Lower lobe of right lung (tissue), 2 donors: ENCODE results near the gene GSN. TPM values are rescaled to one million over a fixed set of nuclear protein-coding genes. Genes with fewer than 3 reads are reported as not detected.

Source experiments
- ATAC-seq, 2 donors: fragments of 200-7000 bp; cut with Tn5 transposase; one replicate each; pipeline ENCODE4 v1.9.1; 2020 to 2022; ENCODE audit warnings: mild to moderate bottlenecking in 2 of 2, moderate library complexity in 2 of 2
- DNase-seq: peaks from one replicate; pipeline ENCODE4 v3.0.0-alpha.2; 2020
- H3K27ac ChIP-seq: fragments of 200-600 bp; one replicate; pipeline ENCODE4 v1.8.0; 2022
- H3K27me3 ChIP-seq: fragments of 200-600 bp; one replicate; pipeline ENCODE4 v1.8.0; 2022; ENCODE audit warnings: low read depth
- H3K36me3 ChIP-seq: fragments of 200-600 bp; one replicate; pipeline ENCODE4 v1.8.0; 2022; ENCODE audit warnings: mild to moderate bottlenecking
- H3K4me1 ChIP-seq: fragments of 200-600 bp; one replicate; pipeline ENCODE4 v1.8.0; 2022
- H3K4me3 ChIP-seq: fragments of 200-600 bp; one replicate; pipeline ENCODE4 v1.8.0; 2022; ENCODE audit warnings: mild to moderate bottlenecking
- H3K9me3 ChIP-seq: fragments of 200-600 bp; one replicate; pipeline ENCODE4 v1.8.0; 2022
- intact Hi-C: fragments of 100-400 bp; cut with DNase I; formaldehyde crosslinking; loops from one replicate; pipeline ENCODE4 v1.11.0; 2022
- total RNA-seq: library from RNA; stranded (reverse); fragmentation: NEBNext Ultra II Directional; extraction: Animal tissue kit (Norgen Biotek cat#: 25700); gene quantifications from one replicate; pipeline ENCODE4 v1.2.1, GENCODE V29; 2021
- TF ChIP-seq, protein P1 (sequence below): fragments of 200-600 bp; IDR thresholded peaks from one replicate; pipeline ENCODE4 v1.8.0; 2022; ENCODE audit warnings: antibody characterized with exemption, mild to moderate bottlenecking
- donor health status: DM: no; HTN: yes; CAD: no; lungs with severe emphysema.

GSN gene
- total RNA-seq, 1 donor from 2014 or later: 388 TPM

DNA sequence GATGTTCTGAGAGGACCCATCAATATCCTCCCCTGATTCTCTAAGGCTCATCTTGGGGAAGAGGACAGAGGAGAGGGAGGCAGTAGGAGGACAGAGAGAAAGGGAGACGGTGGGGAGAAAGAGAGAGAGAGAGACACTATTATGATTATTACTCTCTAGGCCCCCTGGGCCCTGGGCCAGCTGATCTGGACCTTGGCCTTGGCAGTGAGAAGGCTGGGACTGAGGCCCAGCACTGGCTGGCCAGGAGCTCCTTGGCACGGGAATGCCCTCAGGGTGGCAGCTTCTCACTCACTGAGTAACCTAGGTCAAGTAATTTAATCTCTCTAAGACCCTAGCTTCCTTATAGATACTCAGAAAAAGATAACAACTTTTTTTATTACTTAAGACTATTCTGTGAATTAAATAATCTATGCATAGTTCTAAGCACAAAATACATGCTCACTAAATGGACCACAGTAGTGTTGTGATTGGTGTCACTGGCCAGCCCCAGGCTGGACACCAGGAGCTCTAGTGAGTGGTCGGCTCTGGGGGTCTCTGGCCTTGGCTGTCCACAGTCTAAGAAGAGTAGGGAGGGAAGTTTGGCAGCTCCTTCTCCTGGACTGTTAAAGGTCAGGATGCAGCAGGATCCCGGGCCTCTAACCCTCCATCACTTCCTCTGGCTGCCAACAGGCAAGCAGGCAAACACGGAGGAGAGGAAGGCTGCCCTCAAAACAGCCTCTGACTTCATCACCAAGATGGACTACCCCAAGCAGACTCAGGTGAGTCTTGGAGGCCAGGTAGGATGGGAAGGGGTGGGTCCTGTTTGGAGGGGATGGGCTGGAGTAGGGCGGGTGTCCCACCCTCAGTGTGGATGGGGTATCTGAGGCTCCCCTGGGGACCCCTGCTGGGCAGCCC, 50.0 kb downstream of the GSN start:
- Histone ChIP-seq H3K27me3 (no peaks in the 10 kb centered on the region), H3K36me3 (peaks cover 90% of the 10 kb centered on the region), H3K9me3 (no peaks in the 10 kb centered on the region), H3K27ac (no peak overlapping the region), H3K4me3 (no peak overlapping the region), H3K4me1 (peaks cover 32% of the 10 kb centered on the region)
- intact Hi-C loops: loop anchor here (10.0 kb wide), 1 partner anchor 87 kb away; no protein-coding TSS in a partner anchor
- TF ChIP-seq, protein P1, sequence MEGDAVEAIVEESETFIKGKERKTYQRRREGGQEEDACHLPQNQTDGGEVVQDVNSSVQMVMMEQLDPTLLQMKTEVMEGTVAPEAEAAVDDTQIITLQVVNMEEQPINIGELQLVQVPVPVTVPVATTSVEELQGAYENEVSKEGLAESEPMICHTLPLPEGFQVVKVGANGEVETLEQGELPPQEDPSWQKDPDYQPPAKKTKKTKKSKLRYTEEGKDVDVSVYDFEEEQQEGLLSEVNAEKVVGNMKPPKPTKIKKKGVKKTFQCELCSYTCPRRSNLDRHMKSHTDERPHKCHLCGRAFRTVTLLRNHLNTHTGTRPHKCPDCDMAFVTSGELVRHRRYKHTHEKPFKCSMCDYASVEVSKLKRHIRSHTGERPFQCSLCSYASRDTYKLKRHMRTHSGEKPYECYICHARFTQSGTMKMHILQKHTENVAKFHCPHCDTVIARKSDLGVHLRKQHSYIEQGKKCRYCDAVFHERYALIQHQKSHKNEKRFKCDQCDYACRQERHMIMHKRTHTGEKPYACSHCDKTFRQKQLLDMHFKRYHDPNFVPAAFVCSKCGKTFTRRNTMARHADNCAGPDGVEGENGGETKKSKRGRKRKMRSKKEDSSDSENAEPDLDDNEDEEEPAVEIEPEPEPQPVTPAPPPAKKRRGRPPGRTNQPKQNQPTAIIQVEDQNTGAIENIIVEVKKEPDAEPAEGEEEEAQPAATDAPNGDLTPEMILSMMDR: no peak
- DNase-seq (no peak), ATAC-seq (no peak)

DNA sequence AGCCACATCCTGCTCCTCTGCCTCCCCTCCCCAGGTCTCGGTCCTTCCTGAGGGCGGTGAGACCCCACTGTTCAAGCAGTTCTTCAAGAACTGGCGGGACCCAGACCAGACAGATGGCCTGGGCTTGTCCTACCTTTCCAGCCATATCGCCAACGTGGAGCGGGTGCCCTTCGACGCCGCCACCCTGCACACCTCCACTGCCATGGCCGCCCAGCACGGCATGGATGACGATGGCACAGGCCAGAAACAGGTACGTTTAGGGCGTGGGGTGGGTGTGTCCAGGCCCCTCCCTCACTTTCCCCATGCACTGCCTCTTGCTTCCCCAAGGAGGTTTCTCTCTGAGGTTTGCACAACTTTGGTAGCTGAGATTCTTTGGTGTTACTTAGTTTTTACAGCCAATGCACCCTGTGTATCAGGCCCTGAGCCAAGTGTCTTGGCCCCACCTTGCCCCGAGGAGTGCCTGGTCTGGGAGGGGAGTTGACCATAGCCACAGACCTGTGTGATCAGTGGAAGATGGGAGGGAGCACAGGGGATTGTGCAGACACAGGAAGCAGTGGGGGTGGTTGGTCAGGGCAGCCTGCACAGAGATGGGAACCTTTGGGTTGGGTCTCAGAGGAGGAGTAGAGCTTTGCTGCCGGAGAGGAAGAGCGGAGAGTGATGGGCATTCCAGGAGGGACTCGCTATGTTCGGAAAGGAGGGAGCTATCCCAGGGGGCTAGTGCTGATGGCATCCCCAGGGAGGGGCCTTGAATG, 50.8 kb downstream of the GSN start:
- TF ChIP-seq, protein P1: no peak
- Histone ChIP-seq H3K27ac (no peak overlapping the region), H3K27me3 (no peaks in the 10 kb centered on the region), H3K9me3 (no peaks in the 10 kb centered on the region), H3K4me1 (peaks cover 41% of the 10 kb centered on the region), H3K36me3 (peaks cover 90% of the 10 kb centered on the region), H3K4me3 (no peak overlapping the region)
- ATAC-seq (no peak), DNase-seq (no peak)
- intact Hi-C loops: loop anchor here (10.0 kb wide), 1 partner anchor 86 kb away; no protein-coding TSS in a partner anchor

DNA sequence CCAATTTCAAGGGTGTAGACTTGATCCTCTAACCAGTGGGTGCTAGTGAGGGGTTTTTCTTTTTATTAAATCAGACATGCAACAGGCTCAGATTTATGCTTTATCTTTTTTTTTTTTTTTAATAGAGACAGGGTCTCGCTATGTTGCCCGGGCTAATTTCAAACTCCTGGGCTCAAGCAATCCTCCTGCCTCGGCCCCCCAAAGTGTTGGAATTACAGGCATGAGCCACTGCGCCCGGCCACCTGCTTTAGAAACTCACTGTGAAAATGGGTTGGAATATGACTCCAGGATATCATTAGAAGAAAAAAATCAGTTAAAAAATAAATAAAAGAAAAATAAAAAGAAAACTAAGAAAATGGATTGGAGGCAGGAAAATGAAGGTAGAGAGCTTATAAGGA, 51.4 kb downstream of the GSN start:
- TF ChIP-seq, protein P1: no peak
- H3K4me1 ChIP-seq: peaks cover 44% of the 10 kb centered on the region
- peaks cover 90% of the 10 kb centered on the region for H3K36me3 ChIP-seq
- peak overlapping the region; percentile 77 for H3K27ac ChIP-seq
- DNase-seq (no peak), ATAC-seq (no peak)
- intact Hi-C loops: loop anchor here (10.0 kb wide), 1 partner anchor 85 kb away; no protein-coding TSS in a partner anchor
- H3K9me3 ChIP-seq: no peaks in the 10 kb centered on the region
- no peak overlapping the region for H3K4me3 ChIP-seq
- H3K27me3 ChIP-seq: no peaks in the 10 kb centered on the region

DNA sequence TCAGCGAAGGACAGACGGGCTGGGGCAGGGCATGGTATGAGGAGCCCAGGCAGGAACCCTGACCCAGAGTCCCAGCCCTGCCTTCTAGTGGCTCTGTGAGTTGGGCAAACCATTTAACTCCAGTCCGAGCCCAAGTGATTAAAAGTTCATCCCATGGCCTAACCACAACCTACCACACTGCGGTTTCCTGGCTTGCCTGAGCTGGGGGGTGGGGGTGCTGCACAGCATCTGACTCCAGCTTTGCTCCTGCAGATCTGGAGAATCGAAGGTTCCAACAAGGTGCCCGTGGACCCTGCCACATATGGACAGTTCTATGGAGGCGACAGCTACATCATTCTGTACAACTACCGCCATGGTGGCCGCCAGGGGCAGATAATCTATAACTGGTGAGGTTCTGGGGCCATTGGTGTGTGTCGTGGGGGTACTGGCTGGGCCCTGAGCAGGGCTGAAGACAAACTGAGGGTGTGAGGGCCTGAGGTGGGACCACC, 53.1 kb downstream of the GSN start:
- no peaks in the 10 kb centered on the region for H3K9me3 ChIP-seq
- peak overlapping the region; percentile 77 for H3K27ac ChIP-seq
- DNase-seq (peak; percentile 47), ATAC-seq (peak in 1 of 2 donors; percentile 22)
- no peaks in the 10 kb centered on the region for H3K27me3 ChIP-seq
- intact Hi-C loops: loop anchor here (10.0 kb wide), 1 partner anchor 54 kb away; the partner anchor contains the start of gene STOM
- peaks cover 90% of the 10 kb centered on the region for H3K36me3 ChIP-seq
- no peak overlapping the region for H3K4me3 ChIP-seq
- TF ChIP-seq, protein P1: no peak
- H3K4me1 ChIP-seq: peaks cover 61% of the 10 kb centered on the region

DNA sequence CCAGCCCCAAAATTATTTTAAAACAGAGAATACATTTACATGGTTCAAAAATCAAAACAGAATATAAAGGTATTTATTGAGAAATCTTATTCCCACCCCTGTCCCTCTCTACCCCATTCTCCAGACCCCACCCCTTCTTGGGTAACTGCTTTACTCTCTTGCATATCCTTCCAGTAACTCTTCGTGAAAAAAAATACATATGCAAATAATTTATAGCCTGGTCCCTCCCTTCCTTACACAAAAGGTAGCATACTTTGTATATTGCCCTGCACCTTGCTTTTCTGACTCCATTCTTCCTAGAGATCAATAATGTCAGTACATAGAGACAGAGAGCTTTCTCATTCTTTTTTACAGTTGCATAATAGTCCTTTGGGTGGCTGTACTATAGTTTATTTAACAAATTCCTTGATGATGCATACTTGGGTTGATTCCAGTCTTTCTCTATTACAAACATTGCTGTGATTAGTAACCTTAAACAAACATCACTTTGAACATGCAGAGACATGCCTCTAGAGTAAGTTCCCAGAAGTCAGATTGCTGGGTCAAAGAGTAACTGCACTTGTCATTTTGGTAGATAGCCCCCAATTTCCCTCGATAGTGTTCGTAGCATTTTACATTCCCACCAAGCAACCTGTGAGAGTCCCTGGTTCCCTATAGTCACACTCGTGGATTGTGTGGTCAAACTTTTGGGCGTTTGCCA, 54.2 kb downstream of the GSN start:
- Histone ChIP-seq H3K27me3 (no peaks in the 10 kb centered on the region), H3K4me1 (peaks cover 72% of the 10 kb centered on the region), H3K9me3 (no peaks in the 10 kb centered on the region), H3K4me3 (no peak overlapping the region), H3K36me3 (peaks cover 90% of the 10 kb centered on the region), H3K27ac (peak overlapping the region; percentile 77)
- intact Hi-C loops: loop anchor here (10.0 kb wide), 1 partner anchor 53 kb away; the partner anchor contains the start of gene STOM
- ATAC-seq: peak; percentile 37 to 62
- DNase-seq: no peak
- TF ChIP-seq, protein P1: no peak
